Measurements from ENCODE around the gene PODNL1. TPM values are rescaled to one million over a fixed set of nuclear protein-coding genes. Genes with fewer than 3 reads are reported as not detected.

PODNL1 gene
- total RNA-seq = 3.2 and 5.9 TPM in 2 replicates

GRCh38 chr19:13938301-13939064 lies at the start of gene PODNL1:
Gene PODNL1 (minus strand): TSS chr19:13938417. CDS start chr19:13938181, 236 bp downstream.

GRCh38 chr19:13952154-13952930 lies 14.1 kb upstream of the PODNL1 start, which contains the start of gene DCAF15:
Gene DCAF15 (plus strand): TSS chr19:13952509. CDS start chr19:13952513, 4 bp downstream.

GRCh38 chr19:13905634-13906520 lies 32.3 kb downstream of the PODNL1 start, which contains the start of the genes BRME1 and CC2D1A:
Gene BRME1 (minus strand): TSS chr19:13906117. CDS start chr19:13904892, 1,225 bp downstream.
Gene CC2D1A (plus strand): TSS chr19:13906201. CDS start chr19:13906442, 241 bp downstream.

Other genes starting within 250 kb of the PODNL1 start
- gene MRI1, start 173.9 kb downstream of the PODNL1 start, total RNA-seq = 35.8 and 38.9 TPM in 2 replicates
- 46.9 and 58.9 TPM in 2 replicates for gene C19orf53, start 164.0 kb downstream of the PODNL1 start, total RNA-seq
- gene ZSWIM4, start 143.0 kb downstream of the PODNL1 start, total RNA-seq = 8.0 and 19.4 TPM in 2 replicates
- gene NANOS3, start 61.3 kb downstream of the PODNL1 start, total RNA-seq = 0.33 TPM in 1 of 2 replicates, not detected in the other
- 0.65 and 0.99 TPM in 2 replicates for gene BRME1, start 32.3 kb downstream of the PODNL1 start, total RNA-seq
- 12.2 and 15.5 TPM in 2 replicates for gene CC2D1A, start 32.2 kb downstream of the PODNL1 start, total RNA-seq
- gene DCAF15, start 14.1 kb upstream of the PODNL1 start, total RNA-seq = 7.0 and 10.0 TPM in 2 replicates
- gene RFX1, start 67.9 kb upstream of the PODNL1 start, total RNA-seq = 6.6 and 8.0 TPM in 2 replicates
- not detected in 2 replicates for gene RLN3, start 89.7 kb upstream of the PODNL1 start, total RNA-seq
- gene IL27RA, start 93.3 kb upstream of the PODNL1 start, total RNA-seq = 1.7 and 6.8 TPM in 2 replicates
- 0.07 and 0.46 TPM in 2 replicates for gene PALM3, start 123.7 kb upstream of the PODNL1 start, total RNA-seq
- gene MISP3, start 134.4 kb upstream of the PODNL1 start, total RNA-seq = 0.89 and 1.6 TPM in 2 replicates
- not detected in 2 replicates for gene C19orf67, start 147.4 kb upstream of the PODNL1 start, total RNA-seq
- gene SAMD1, start 152.3 kb upstream of the PODNL1 start, total RNA-seq = 22.2 and 38.2 TPM in 2 replicates
- gene PRKACA, start 179.3 kb upstream of the PODNL1 start, total RNA-seq = 85.1 and 89.7 TPM in 2 replicates
- gene ASF1B, start 198.2 kb upstream of the PODNL1 start, total RNA-seq = 2.0 and 2.8 TPM in 2 replicates